ENCODE data around the gene NIPAL3.

DNA sequence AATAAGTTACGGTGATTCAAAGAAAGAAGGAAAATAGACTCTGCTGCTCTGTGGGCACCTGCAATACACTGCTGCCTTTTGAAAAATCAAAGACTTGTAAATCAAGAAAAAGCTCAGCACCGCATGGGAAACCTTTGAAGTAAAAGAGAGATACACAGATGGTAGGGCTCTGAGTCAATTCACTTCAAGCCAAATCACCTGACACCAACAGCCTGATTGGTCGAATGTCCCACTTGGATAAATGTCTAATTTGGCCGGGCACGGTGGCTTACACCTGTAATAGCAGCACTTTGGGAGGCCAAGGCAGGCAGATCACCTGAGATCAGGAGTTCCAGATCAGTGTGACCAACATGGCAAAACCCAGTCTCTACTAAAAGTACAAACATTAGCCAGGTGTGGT is 67.8 kb downstream of the NIPAL3 start:
- TF ChIP-seq CTCF (IDR thresholded peaks at IDR 0.05 in 4 of 5, conservative IDR thresholded peaks at IDR 0.05 in 1 of 5) (no peak), POLR2A (IDR thresholded peaks at IDR 0.05) (no peak)
